Subcutaneous adipose tissue (tissue), 4 donors: ENCODE data around the gene C2CD3. TPM values are rescaled to one million over a fixed set of nuclear protein-coding genes. Genes with fewer than 3 reads are reported as not detected.

Experiments
- CTCF ChIP-seq: fragments of 450-650 bp; IDR thresholded peaks from one replicate; pipeline ENCODE4 v1.5.1; 2016; ENCODE audit warnings: low read depth, mild to moderate bottlenecking, control low read depth, antibody characterized with exemption, moderate library complexity
- total RNA-seq, 4 donors: library from RNA; depleted of rRNA; stranded (reverse); fragments of >200 nt; gene quantifications; one replicate each; pipeline ENCODE4 v1.1.0, GENCODE V29; 2016

C2CD3 gene
- total RNA-seq, 4 donors from 2014 or later = 15.6 to 33.8 (median 17.5) TPM

- TF ChIP-seq CTCF = no peak
Measured at GRCh38 chr11:74011360-74012073, 159.3 kb downstream of the C2CD3 start.

DNA sequence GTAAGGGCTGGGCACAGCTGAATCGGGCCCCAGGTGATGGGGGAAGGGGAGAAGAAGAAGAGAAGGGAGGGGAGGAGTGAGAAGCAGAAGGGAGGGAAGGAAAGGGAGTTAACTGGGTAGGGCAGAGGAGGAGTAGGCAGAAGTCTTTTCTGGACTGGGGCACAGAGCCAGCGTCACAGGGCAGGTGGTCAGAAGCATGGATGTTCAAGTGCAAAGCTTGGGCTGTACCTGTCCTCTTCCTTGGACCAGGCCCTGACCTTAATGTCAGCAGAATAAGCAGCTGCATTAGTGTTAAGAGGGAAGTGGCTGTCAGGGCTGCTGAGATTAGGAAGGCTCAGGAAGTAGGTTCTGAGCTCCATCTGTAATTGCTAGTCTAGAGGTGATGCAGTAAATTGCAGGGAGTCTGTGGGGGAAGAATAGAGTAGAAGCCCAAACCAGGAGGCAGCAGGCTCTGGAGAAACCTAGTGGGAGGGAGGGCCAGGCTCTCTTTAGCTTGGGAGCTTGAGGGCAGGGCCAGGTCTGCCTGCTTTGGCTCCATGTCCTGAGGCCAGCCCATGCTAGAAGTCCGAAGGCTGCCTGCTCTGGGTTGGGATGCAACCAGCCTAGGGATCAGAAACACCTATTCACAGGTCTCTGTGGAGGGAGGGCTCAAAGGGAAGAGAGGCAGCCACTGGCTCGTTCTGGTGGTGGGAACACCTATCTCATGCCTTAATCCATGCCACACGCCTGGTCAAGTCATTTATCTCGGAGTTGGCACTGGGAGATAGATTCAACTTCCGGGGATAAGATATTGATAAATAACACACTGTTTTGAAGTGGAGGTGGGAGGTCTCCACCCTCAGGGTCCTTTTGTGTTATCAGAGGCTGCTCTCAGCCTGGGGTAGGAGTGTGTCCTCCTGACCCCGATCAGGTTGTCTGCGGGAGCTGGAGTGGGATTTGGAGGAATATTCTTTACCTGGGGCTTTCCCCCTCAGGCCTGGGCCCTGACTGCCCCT is 160.2 kb downstream of the C2CD3 start:
- no peak for TF ChIP-seq CTCF

GRCh38 chr11:74009675-74010305 is 161.0 kb downstream of the C2CD3 start:
- no peak for TF ChIP-seq CTCF

DNA sequence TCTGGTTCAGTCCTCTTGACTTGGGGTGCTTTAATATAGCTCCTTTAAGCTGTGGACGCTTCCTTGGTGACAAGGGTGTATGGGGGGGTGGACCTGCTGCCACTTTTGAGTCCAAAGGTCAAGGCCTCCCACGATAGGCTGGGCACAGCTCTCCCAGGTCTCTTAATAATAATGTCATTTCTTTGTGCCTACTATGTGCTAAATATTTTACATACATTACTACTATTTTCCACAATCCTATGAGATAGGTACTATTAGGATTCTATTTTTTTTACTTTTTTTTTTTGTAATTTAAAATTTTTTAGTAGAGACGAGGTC is 161.6 kb downstream of the C2CD3 start:
- TF ChIP-seq CTCF = no peak

GRCh38 chr11:74008373-74009229 is 162.2 kb downstream of the C2CD3 start, which contains the start of gene UCP3:
TSS of gene UCP3 (minus strand) at chr11:74009085. CDS start at chr11:74007042, 2,043 bp downstream.
- no peak for TF ChIP-seq CTCF

DNA sequence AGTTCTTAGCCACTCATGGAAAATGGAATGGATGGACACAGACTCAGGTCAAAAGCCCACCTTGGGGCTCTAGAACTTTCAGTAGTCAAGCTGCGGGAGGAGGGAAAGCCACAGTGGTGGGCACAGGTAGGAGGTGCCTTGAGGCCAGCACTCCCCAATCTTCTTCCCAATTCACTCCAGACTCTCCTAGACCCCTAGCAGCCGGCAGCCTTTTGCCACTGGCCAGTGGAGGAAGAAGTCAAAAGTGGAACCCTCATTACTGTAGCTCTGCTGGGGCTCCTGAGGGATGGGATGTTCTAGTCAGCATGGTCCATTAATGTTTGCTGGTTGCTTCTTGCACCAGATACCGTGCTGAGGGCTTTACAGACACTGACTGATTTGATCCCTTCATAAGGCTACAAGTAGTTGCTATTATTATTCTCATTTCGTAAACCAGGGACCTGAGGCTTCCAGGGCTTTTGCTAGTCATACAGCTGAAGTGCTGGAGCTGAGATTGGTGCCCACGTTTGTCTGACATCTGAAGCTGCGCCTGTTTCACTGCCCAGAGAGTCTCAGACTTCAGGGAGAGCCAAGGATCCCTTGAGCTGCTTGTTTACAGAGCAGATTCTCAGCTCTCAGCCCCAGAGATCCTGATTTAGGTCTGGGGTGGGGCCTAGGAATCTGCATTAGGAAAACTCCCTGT is 163.0 kb downstream of the C2CD3 start:
- no peak for TF ChIP-seq CTCF
